GM21723 (cell line): ENCODE results near the gene SLC25A38.
A peak's percentile ranks its signal among the peaks of the same experiment; 100 is the strongest.

Experiments
- ATAC-seq: cut with Tn5 transposase; IDR thresholded peaks from one replicate; pipeline ENCODE4 v1.9.1; 2021; ENCODE audit warnings: mild to moderate bottlenecking, moderate library complexity; ENCODE audit not compliant: unreplicated experiment

Gene SLC25A38

DNA sequence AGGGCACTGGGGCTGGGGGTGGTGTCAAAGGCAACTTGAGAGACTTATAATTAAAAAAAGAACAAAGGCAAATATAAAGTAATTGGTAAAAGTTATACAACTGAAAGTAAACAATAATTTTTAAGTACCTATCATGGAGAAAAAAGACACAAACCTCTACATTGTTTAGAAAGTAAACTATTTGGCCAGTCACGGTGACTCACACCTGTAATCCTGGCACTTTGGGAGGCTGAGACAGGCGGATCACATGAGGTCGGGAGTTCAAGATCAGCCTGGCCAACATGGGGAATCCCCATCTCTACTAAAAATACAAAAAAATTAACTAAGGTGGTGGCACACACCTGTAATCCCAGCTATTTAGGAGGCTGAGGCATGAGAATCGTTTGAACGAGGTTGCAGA lies 49.2 kb downstream of the SLC25A38 start:
- no peak for ATAC-seq

GRCh38 chr3:39433642-39434041 lies 50.5 kb downstream of the SLC25A38 start:
- no peak for ATAC-seq

DNA sequence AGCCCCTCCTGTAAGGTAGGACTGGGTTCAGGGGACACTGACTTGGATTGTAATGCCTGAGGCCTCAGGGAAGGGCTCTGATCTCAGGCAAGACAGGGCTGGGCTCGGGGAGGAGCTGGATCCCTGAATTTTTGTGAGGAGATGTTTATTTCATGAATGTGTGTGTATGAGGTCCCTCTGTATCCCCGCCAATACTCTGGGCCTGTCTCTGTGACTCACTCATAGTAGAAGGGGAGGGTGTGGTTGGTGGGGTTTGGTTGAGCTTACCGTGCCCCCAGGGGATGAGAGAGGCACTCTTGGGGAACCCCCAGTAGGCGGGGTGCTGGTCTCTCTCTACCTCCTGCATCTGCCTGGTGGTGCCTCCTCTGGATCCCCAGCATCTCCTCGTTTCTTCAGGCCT lies 51.4 kb downstream of the SLC25A38 start:
- peak; percentile 59 for ATAC-seq

DNA sequence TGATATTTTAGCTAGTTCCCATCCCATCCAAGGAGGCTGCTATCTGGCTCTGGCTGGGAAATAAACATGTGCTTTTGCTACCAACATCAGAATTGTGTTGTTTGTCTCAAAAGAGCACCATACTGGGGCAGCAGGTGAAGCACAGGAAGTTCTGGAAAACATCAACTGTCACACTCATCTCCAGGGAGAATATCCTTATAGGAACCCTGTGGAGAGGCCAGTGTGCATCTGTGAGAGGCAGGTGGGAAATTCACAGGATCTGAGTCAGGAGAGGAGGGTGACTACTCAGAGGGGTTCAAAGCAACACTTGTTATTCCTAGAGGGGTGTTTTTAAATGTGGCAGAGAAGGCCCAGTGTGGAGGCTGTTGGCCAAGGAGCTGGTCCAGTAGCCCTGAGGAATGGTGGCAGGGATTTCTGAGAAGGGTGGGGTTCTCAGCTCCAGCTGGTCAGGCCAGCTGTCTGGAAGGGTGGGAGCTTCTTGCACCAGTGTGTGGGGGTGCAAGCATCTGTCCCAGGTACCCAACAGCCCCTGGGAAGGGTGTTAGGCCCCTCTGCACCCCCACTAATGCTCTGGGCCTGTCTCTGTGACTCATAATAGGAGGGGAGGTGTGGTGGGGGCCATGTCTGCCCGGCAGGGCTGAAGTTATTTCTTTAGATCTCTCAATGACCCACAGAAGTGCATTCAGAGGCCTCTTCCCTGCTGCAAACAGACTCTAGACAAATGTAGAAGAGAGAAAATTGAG lies 52.0 kb downstream of the SLC25A38 start:
- no peak for ATAC-seq

DNA sequence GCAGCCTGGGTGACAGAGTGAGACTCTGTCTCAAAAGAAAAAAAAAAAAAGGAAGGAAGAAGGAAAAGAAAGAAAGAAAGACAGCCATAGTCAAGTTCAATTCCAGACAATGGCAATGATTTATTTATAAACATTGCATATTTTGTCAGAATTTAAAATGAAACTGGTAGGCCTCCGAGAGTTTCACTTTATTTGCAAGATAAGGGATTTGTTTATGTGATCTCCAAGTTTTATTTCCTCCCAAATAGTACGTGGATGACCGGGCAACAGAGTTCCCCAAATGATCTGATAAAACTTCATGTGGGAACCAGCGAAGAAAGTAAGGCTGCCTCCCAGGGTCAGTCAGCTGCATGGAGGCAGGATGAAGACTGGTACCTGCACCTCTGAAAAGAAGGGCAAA lies 55.7 kb downstream of the SLC25A38 start:
- ATAC-seq = no peak

- no peak for ATAC-seq
These were observed 57.1 kb downstream of the SLC25A38 start for GRCh38 chr3:39440316-39440715.

DNA sequence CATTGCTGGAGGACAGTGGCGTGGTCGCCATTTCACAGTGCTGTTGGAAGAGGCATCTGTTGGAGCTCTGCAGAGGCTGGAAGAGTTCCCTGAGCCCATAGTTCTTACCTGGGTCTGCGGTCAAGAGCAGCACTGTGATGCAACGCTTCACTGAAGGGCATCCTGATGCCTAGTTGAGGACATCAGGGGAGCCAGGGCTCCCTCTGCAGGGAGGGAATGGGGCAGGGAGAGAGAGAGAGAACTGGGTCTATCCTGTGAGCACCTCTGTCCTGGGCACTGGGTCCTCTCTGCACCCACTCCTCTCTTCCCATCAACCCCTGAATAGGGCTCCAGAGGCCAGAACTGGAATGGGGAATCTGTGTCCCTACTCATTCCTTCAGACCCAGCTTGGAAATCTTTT lies 60.4 kb downstream of the SLC25A38 start:
- ATAC-seq = no peak

DNA sequence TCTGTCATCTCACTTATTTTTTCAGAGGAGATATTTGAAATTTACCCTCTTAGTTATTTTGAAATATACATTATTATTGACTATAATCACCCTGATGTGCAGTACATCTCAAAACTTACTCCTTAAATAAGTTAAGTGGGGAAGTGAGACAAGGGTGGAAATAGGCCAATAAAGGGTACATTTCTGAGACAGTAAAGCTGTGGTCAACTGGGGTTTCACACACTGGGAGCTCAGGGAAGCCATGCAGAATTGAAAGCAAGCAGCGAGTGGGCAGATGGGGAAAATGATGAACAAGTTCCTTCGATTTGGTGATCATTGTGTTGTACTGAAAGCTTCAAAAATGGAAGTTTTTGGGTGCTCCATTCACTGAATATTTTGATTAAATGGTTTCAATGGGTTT lies 62.8 kb downstream of the SLC25A38 start:
- ATAC-seq = no peak

GRCh38 chr3:39446444-39446843 lies 63.3 kb downstream of the SLC25A38 start:
- no peak for ATAC-seq
